HFFc6 (cell line): ENCODE data around the gene NFE2. TPM values are rescaled to one million over a fixed set of nuclear protein-coding genes. Genes with fewer than 3 reads are reported as not detected.

Experiments used
- DNase-seq: peaks from one replicate; pipeline ENCODE4 v3.0.0-alpha.2; 2018
- H3K27ac Mint-ChIP-seq: 2 replicates; pipeline ENCODE4 v1.8.0; 2020; ENCODE audit warnings: mild to moderate bottlenecking, mixed read lengths
- H3K27me3 Mint-ChIP-seq: 2 replicates; pipeline ENCODE4 v1.8.0; 2021; ENCODE audit warnings: mild to moderate bottlenecking, moderate library complexity, mixed read lengths; ENCODE audit not compliant: insufficient read depth
- H3K36me3 Mint-ChIP-seq: 2 replicates; pipeline ENCODE4 v1.8.0; 2021; ENCODE audit warnings: low read depth, mixed read lengths
- H3K4me1 Mint-ChIP-seq: 2 replicates; pipeline ENCODE4 v1.8.0; 2020; ENCODE audit warnings: low read depth, mixed read lengths
- H3K4me3 Mint-ChIP-seq: 2 replicates; pipeline ENCODE4 v1.8.0; 2020; ENCODE audit warnings: mild to moderate bottlenecking, moderate library complexity, mixed read lengths
- H3K9me3 Mint-ChIP-seq: 2 replicates; pipeline ENCODE4 v1.8.0; 2020; ENCODE audit warnings: mild to moderate bottlenecking, mixed read lengths
- CTCF ChIP-seq: fragments of 200-600 bp; sonication (generic); IDR thresholded peaks from 2 replicates; pipeline ENCODE4 v1.5.0; 2021; ENCODE audit warnings: antibody characterized with exemption, mild to moderate bottlenecking
- total RNA-seq, 6 experiments: library from RNA; stranded (reverse); fragmentation: NEBNext Ultra II Directional; extraction: Animal tissue kit (Norgen Biotek cat#: 25700); gene quantifications; 2 replicates in 1 of 6; 3 replicates in 5 of 6; pipeline ENCODE4 v1.2.3, GENCODE V29; 2021

The NFE2 gene
- total RNA-seq, 6 experiments from 2014 or later: 0.21 to 0.59 (median 0.32) TPM

- Mint-ChIP-seq H3K36me3 (no peaks in the 10 kb centered on the region), H3K27me3 (peaks cover 24% of the 10 kb centered on the region), H3K9me3 (no peaks in the 10 kb centered on the region), H3K4me3 (no peak overlapping the region), H3K27ac (no peak overlapping the region), H3K4me1 (peaks cover 27% of the 10 kb centered on the region)
- no peak for TF ChIP-seq CTCF
- no peak for DNase-seq
Observed at GRCh38 chr12:54298904-54299303, 1.9 kb downstream of the NFE2 start.

GRCh38 chr12:54296393-54297099 lies 4.3 kb downstream of the NFE2 start:
- no peak overlapping the region for H3K27ac Mint-ChIP-seq
- H3K36me3 Mint-ChIP-seq: no peaks in the 10 kb centered on the region
- H3K27me3 Mint-ChIP-seq: peaks cover 10% of the 10 kb centered on the region
- H3K9me3 Mint-ChIP-seq: no peaks in the 10 kb centered on the region
- DNase-seq: no peak
- no peak overlapping the region for H3K4me3 Mint-ChIP-seq
- no peak for TF ChIP-seq CTCF
- H3K4me1 Mint-ChIP-seq: peaks cover 22% of the 10 kb centered on the region

GRCh38 chr12:54294953-54295566 lies 5.8 kb downstream of the NFE2 start:
- Mint-ChIP-seq H3K4me1 (peaks cover 10% of the 10 kb centered on the region), H3K27ac (no peak overlapping the region)

GRCh38 chr12:54294152-54294952 lies 6.5 kb downstream of the NFE2 start:
- Mint-ChIP-seq H3K4me1 (peaks cover 3% of the 10 kb centered on the region), H3K4me3 (no peak overlapping the region), H3K9me3 (no peaks in the 10 kb centered on the region), H3K36me3 (no peaks in the 10 kb centered on the region), H3K27ac (no peak overlapping the region), H3K27me3 (peaks cover 12% of the 10 kb centered on the region)
- DNase-seq: peak; percentile 22
- peak; percentile 89 for TF ChIP-seq CTCF

More at GRCh38 chr12:54294953-54295566, 5.8 kb downstream of the NFE2 start:
- Mint-ChIP-seq H3K27me3 (peaks cover 12% of the 10 kb centered on the region), H3K36me3 (no peaks in the 10 kb centered on the region), H3K9me3 (no peaks in the 10 kb centered on the region), H3K4me3 (no peak overlapping the region)
- no peak for TF ChIP-seq CTCF
- DNase-seq: no peak

- DNase-seq: no peak
- H3K27me3 Mint-ChIP-seq: peaks cover 10% of the 10 kb centered on the region
- H3K9me3 Mint-ChIP-seq: no peaks in the 10 kb centered on the region
- no peak overlapping the region for H3K4me3 Mint-ChIP-seq
- no peaks in the 10 kb centered on the region for H3K4me1 Mint-ChIP-seq
- TF ChIP-seq CTCF: no peak
- H3K36me3 Mint-ChIP-seq: peaks cover 5% of the 10 kb centered on the region
- no peak overlapping the region for H3K27ac Mint-ChIP-seq
Observed at GRCh38 chr12:54292931-54293241, 7.9 kb downstream of the NFE2 start.
